Ascending aorta (tissue), 2 donors: Measurements from ENCODE around the gene EFTUD2. TPM values are rescaled to one million over a fixed set of nuclear protein-coding genes. Genes with fewer than 3 reads are reported as not detected.

Experiments
- DNase-seq, 2 donors: peaks; one replicate each; pipeline ENCODE4 v3.0.0-alpha.2; 2019; ENCODE audit warnings: low spot score in 2 of 2
- H3K27ac ChIP-seq, 2 donors: fragments of 200-600 bp; sonication (generic); one replicate each; pipeline ENCODE4 v1.5.1; 2016 to 2017; ENCODE audit warnings: mild to moderate bottlenecking in 1 of 2
- H3K27me3 ChIP-seq: fragments of 200-600 bp; sonication (generic); one replicate; pipeline ENCODE4 v1.5.1; 2017
- H3K36me3 ChIP-seq, 2 donors: fragments of 200-600 bp; sonication (generic); one replicate each; pipeline ENCODE4 v1.5.1; 2016
- H3K4me1 ChIP-seq, 2 donors: fragments of 200-600 bp; sonication (generic); one replicate each; pipeline ENCODE4 v1.5.1; 2016 to 2017; ENCODE audit warnings: mild to moderate bottlenecking in 1 of 2
- H3K4me3 ChIP-seq, 2 donors: fragments of 200-600 bp; sonication (generic); one replicate each; pipeline ENCODE4 v1.5.1; 2016 to 2017; ENCODE audit warnings: mild to moderate bottlenecking in 1 of 2
- H3K9me3 ChIP-seq, 2 donors: fragments of 200-600 bp; sonication (generic); one replicate each; pipeline ENCODE4 v1.5.1; 2016
- CTCF ChIP-seq, 3 experiments: fragments of 200-600 bp in 2 of 3; fragments of 450-650 bp in 1 of 3; sonication (generic) in 2 of 3; IDR thresholded peaks; one replicate each; pipeline ENCODE4 v1.5.1; 2016 to 2019; ENCODE audit warnings: antibody characterized with exemption in 3 of 3, mild to moderate bottlenecking in 1 of 3, moderate library complexity in 1 of 3
- intact Hi-C: fragments of 100-400 bp; cut with DNase I; formaldehyde crosslinking; loops from one replicate; pipeline ENCODE4 v1.15.1; 2023
- total RNA-seq: library from RNA; depleted of rRNA; stranded (reverse); fragments of >200 nt; gene quantifications from one replicate; pipeline ENCODE4 v1.1.0, GENCODE V29; 2016

The EFTUD2 gene
- total RNA-seq, 1 donor from 2014 or later = 126 TPM

- intact Hi-C loops = no loop called here
- TF ChIP-seq CTCF (IDR thresholded peaks at IDR 0.05) = no peak
Measured at GRCh38 chr17:44848257-44848795, 50.9 kb downstream of the EFTUD2 start.

GRCh38 chr17:44847586-44847985 lies 51.7 kb downstream of the EFTUD2 start, which contains the start of gene HIGD1B:
HIGD1B (plus strand) TSS chr17:44847883; CDS start chr17:44848153, 270 bp downstream.
- intact Hi-C loops = no loop called here
- H3K27me3 ChIP-seq = no peaks in the 10 kb centered on the region
- H3K36me3 ChIP-seq = peaks cover 5 to 24% of the 10 kb centered on the region in 2 donors
- no peak within 1 kb of the TSS for H3K4me3 ChIP-seq
- H3K9me3 ChIP-seq = no peaks in the 10 kb centered on the region
- DNase-seq = no peak
- no peak within 1 kb of the TSS for H3K27ac ChIP-seq
- no peak for TF ChIP-seq CTCF (IDR thresholded peaks at IDR 0.05)
- no peaks in the 10 kb centered on the region for H3K4me1 ChIP-seq

More at GRCh38 chr17:44848257-44848795, 50.9 kb downstream of the EFTUD2 start:
- H3K4me3 ChIP-seq = no peak overlapping the region
- DNase-seq = no peak
- peaks cover 13 to 31% of the 10 kb centered on the region in 2 donors for H3K36me3 ChIP-seq
- no peaks in the 10 kb centered on the region for H3K4me1 ChIP-seq
- H3K9me3 ChIP-seq = no peaks in the 10 kb centered on the region
- no peaks in the 10 kb centered on the region for H3K27me3 ChIP-seq
- H3K27ac ChIP-seq = no peak overlapping the region

GRCh38 chr17:44846206-44846605 lies 53.0 kb downstream of the EFTUD2 start:
- intact Hi-C loops = no loop called here
- Histone ChIP-seq H3K36me3 (peaks cover 0 to 10% of the 10 kb centered on the region in 2 donors), H3K27ac (no peak overlapping the region)

GRCh38 chr17:44844390-44844830 lies 54.8 kb downstream of the EFTUD2 start:
- Histone ChIP-seq H3K27me3 (no peaks in the 10 kb centered on the region), H3K4me1 (no peaks in the 10 kb centered on the region), H3K9me3 (no peaks in the 10 kb centered on the region), H3K27ac (no peak overlapping the region), H3K36me3 (no peaks in the 10 kb centered on the region), H3K4me3 (no peak overlapping the region)
- DNase-seq = no peak
- intact Hi-C loops = no loop called here
- TF ChIP-seq CTCF (IDR thresholded peaks at IDR 0.05) = no peak

More at GRCh38 chr17:44846206-44846605, 53.0 kb downstream of the EFTUD2 start:
- DNase-seq = no peak
- no peak for TF ChIP-seq CTCF (IDR thresholded peaks at IDR 0.05)
- Histone ChIP-seq H3K9me3 (no peaks in the 10 kb centered on the region), H3K4me3 (no peak overlapping the region), H3K4me1 (no peaks in the 10 kb centered on the region), H3K27me3 (no peaks in the 10 kb centered on the region)

GRCh38 chr17:44842748-44843147 lies 56.5 kb downstream of the EFTUD2 start:
- Histone ChIP-seq H3K4me1 (no peaks in the 10 kb centered on the region), H3K27ac (no peak overlapping the region), H3K27me3 (no peaks in the 10 kb centered on the region), H3K9me3 (no peaks in the 10 kb centered on the region), H3K4me3 (no peak overlapping the region), H3K36me3 (no peaks in the 10 kb centered on the region)
- DNase-seq = no peak
- intact Hi-C loops = no loop called here
- TF ChIP-seq CTCF (IDR thresholded peaks at IDR 0.05) = no peak
